HG02981 (cell line): Measurements from ENCODE around the gene TRAF3.
"Not testable (repeated sequence)": the region's sequence is repeated elsewhere in the genome, so short reads cannot be mapped to it uniquely, and the experiment has no call there.

Experiments used
- ATAC-seq: cut with Tn5 transposase; IDR thresholded peaks from one replicate; pipeline ENCODE4 v1.9.1; 2021; ENCODE audit warnings: mild to moderate bottlenecking, moderate library complexity; ENCODE audit not compliant: unreplicated experiment

Gene TRAF3

DNA sequence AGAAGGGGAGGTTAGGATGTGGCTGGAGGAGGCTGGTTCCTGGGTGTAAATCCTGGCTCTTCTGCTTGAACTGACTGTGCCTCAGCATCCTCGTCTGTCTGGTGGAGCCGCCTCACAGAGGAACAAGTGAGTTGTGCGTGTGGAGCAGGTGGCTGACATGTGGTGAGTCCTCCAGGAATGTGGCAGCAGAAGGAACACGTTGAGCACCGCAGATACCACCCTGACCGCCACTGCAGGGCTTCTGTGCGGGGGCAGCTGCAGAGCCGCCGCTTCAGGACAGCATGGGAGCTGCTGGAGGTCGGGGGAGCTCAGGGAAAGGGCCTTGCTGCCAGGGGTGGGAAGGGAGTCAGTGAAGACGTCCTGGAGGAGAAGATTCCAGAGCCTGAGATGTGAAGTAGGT lies 48.9 kb downstream of the TRAF3 start:
- no peak for ATAC-seq

DNA sequence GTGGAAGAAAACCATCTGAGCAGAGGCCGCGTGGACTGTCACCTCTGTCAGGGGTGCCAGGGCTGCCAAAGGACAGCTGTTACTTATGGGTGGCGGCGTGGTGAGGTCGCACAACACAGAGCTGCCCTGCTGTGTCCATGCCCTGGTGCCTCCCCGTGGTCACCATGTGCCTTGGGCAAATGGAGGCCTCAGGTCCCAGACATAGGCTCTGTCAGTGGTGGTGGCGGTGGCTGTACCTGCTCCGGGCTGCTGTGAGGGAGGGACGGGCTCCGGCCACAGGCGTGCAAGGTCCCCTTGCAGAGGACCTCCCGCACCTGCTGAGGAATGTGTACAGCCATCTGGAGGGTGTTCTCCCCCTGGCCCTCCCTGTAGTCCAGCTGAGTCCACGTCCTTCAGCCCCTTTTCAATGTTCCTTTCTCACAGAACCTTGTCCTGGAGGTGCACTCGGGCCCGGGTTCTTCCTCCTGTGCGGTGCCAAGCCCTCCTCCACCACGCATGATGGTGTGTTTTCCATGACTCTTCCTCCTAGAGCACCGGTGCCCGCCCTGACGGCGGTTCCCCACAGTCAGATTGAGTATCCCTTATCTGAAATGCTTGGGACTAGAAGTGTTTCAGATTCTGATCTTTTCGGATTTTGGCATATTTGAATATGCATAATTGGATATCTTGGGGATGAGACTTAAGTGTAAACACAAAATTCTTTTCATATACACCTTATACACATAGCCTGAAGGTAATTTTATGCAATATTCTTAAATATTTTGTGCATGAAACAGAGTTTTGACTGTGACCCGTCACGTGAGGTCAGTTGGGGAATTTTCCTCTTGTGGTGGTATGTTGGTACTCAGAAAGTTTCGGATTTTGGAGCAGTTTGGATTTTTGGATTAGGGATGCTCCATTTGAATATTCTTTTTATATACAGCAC lies 49.8 kb downstream of the TRAF3 start:
- ATAC-seq, result no peak

DNA sequence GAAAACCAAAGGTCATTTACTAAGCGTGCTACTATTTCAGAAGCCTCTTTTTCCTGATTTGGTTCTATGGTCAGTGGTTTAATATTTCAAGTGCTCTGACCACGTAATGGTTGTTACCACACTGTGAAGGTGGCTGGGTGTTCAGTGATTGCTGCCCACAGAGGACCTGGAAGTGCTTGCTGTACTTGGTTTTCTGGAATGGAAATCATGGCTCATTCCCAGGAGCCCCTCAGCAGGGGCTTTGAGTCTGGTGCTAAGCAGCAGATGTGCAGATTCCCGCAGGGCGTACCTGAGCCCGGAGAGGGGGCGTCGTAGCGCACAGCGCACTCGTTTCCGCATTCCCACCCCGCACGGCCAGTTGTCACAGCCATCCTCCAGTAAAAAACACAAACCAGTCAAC lies 50.5 kb downstream of the TRAF3 start:
- no peak for ATAC-seq

DNA sequence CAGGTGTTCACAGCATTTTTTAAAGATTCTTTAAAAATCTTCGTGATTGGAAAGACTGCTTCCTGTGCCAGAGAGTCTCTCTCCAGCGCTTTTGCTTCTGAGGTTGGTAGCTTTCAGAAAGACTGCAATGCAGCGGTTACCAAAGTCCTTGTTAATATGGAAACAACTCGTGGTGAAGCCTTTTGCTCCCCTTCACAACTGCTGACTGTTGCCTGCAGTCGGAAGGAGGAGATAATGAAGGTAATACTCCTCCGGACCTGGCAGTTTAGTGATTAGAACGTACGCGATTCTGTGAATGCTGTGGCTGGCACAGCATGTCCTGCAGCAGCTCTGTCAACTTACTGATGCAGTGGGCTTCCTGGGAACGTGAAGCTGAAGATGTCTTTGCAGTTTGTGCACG lies 50.9 kb downstream of the TRAF3 start:
- ATAC-seq, result no peak

DNA sequence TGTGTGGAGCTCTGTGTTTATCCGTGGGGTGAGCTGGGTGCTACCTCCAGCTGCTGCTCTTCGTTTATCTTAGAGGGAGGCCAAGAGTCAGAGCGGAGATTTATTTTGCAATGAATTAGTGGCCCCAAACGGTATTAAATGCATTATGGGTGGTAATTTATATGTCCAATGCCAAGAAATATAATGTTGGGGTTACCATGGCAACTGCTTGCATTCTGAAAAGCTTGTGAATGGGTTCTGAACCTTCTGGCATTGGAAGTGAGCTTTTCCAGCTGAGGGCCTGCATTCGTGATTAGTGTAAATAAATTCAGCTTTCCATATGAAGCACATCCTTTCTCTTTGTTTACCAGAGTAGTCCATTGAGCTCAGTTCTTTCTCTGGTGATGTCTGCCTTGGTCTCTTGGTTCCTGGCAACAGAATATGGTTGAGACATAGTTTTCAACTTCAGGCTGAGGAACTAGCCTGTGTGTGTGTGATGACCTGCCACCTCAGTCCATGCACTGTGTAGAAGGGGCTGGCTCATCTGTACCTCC lies 51.8 kb downstream of the TRAF3 start:
- no peak for ATAC-seq

DNA sequence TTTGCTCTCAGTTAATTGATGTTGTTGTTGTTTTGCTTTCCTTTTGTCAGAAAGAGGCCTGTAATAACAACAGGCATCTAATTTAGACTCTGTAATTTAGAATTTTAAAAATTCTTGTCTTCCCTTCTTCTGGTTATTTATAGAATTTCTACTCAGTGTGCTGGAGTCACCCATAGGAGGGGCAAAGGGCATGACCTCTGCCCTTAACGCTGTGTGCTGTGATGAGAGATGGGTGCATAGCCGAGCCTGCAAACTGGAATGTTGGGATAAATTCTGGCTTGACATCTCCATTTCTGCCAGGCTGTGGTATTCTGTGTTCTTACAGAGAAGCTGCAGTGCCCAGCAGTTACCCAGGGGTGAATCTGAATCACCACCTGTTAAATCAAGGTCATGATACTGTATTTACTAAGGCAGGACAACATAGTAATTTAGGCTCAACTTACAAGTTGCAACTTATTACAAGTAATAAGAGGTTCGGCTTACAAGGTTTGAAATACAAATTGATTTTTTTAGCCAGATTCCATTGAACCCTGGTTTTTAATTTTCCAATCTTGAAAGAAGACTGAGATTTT lies 53.3 kb downstream of the TRAF3 start:
- no peak for ATAC-seq

GRCh38 chr14:102831163-102831804 lies 54.0 kb downstream of the TRAF3 start:
- no peak for ATAC-seq

DNA sequence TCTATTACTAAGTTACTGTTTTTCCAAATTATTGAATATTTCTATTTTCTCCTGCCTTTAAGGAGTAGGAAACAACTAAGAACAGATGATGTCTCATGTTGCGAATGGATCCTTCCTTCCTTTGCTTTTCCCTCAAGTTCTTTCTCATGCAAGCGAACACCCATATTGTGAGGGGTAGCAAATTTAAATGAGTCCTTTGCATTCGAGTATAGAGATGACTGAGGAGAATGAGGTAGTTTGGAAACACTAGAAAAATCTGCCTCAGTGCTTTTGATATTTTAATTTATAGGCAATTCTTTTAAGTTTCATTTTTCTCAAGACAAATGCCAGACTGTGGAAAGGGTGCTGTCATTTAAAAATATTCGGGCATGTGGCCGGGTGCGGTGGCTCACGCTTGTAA lies 56.1 kb downstream of the TRAF3 start:
- ATAC-seq, result no peak

GRCh38 chr14:102833991-102834390 lies 56.7 kb downstream of the TRAF3 start:
- no peak for ATAC-seq

DNA sequence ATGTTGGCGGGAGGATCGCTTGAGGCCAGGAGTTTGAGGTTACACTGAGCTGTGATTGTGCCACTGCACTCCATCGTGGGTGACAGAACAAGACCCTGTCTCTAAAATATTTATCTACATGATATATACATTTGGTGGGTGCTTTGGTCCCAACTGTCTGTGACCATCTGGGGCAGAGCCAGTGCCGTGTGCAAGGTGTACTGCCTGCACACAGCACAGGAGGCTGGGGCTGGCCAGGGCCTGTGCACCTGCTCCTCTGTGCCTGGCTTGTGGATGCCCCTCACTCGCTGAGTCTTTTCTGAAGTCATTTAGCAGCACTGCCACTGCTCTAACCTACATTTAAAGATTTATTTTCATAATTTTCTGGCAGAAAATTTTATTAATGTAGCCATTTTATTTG lies 58.7 kb downstream of the TRAF3 start:
- no peak for ATAC-seq

DNA sequence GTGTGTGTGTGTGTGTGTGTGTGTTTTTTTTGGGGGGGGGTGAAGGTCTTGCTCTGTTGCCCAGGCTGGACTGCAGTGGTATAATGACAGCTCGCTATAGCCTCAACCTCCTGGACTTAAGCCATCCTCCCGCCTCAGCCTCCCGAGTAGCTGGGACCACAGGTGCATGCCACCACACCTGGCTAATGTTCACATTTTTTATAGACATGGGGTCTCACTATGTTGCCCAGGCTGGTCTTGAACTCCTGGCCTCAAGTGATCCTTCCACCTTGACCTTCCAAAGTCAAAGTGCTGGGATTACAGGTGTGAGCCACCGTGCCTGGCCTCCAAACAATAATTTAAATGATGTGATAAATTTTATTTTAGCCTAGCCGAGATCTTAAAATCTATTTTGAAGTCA lies 59.9 kb downstream of the TRAF3 start:
- ATAC-seq, result not testable (repeated sequence)

GRCh38 chr14:102838501-102838900 lies 61.3 kb downstream of the TRAF3 start:
- ATAC-seq, result no peak

GRCh38 chr14:102840115-102840514 lies 62.9 kb downstream of the TRAF3 start:
- no peak for ATAC-seq

DNA sequence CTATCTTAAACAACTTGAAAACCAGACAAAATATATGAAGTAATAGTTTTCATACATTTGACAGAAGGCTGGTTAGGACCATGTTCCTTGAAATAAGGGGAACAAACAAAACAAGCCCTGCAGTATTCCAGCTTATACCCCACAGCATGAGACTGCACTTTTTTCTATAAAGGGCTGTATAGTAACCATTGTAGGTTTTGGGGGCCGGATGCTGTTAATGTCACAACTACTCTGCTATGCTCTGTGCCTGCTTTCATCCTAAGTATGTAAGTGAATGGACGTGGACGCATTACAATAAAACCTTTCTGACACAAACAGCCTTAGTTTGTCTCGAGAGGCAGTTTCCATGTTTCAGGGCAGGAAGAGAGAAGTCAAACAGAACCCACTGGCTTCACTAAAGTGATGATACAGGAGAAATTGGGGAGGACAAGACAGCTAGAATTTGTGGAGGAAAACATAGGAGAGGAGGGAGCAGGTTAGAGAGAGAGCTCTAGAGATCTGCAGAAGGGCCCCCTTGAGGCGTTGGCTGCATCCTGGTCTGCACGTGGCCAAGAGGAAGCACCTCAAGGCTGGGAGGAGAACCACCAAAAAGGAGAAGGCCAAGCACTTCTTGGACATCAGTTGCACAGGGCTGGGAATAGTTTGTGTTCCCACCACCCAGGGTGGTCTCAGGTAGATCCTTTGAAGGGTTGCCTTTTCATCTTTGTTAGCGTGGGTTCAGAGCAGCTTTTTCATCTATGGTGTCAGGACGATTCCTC lies 63.7 kb downstream of the TRAF3 start:
- ATAC-seq, result no peak

DNA sequence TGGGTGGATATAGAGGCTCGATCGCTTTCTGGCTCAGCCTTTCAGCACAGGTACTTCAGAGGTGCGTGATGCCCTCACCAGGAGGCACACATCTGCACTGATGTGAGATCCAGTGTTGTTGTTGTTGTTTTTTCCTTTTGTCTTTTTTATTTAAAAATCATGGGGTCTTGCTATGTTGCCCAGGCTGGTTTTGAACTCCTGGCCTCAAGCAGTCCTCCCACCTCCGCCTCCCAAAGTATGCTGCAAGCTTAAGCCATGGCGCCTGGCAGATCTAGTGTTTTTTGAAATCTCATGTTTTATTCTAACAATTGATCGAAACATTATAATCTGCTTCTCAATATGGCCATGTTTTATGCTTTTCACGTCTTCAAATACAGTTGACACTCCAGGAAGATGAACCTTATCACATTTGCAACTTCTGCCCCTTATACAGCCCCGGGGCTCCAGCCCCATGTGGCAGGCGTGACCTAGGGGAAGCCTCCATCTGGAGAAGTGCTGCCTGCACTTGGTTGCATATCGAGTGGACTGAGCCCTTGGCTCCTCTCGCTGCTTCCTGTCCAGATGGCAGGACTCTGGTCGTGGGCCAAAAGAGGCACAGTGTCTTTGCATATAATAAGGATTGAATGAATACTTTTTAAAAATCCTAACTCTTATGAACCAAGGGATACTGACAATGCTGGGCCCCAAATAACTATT lies 71.7 kb downstream of the TRAF3 start:
- no peak for ATAC-seq

DNA sequence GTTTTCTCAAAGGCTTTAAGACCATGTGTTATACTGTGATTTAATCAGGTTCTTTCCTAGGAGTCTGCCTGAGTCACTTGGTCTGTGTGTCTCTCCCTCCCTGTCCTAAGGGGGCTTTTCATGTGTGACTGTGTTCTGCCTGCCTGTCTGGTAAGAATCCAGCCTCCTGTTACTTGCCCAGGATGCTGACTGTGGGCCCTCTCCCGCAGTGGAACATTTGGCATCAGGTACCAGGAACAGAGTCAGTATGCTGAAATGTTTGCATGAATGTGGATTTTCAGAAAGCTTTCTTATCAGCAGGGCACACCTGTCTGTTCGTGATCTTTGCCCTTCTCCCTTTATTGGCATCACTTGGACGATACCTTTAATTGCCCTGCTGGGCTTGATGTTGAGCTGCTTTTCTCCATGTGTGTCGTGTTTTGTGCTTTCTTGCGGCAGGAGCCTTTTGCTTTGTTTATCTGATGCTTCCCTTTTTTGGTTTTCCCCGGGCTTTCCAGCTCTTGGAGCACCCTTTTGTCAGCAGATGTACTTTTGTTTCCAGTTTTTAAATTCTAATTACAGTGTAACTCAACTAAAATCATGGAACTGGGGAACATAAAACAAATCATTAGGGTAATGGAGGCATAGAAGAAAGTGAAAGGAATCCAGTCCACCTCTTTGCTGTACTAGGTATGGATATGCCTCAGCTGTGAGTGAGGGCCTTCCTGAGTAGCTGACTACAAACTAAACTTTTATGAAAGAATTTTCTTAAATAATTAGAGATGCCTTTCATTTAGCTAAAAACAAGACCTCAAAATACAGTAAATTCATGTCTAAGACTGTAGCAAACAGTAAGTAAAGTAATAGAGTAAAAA lies 72.5 kb downstream of the TRAF3 start:
- ATAC-seq, result no peak

- ATAC-seq, result no peak
These were observed 76.4 kb downstream of the TRAF3 start for GRCh38 chr14:102853648-102854047.

- ATAC-seq, result no peak
These were observed 76.9 kb downstream of the TRAF3 start for GRCh38 chr14:102854091-102854703.

- no peak for ATAC-seq
These were observed 78.9 kb downstream of the TRAF3 start for GRCh38 chr14:102856179-102856578.
